Activated naive CD4-positive, alpha-beta T cell treated with anti-CD3 and anti-CD28 coated beads, Interleukin-2, amount 50 U/mL, for 72 hours (primary cell): ENCODE data around the gene ADGRD1. TPM values are rescaled to one million over a fixed set of nuclear protein-coding genes. Genes with fewer than 3 reads are reported as not detected.

ENCODE experiments used
- ATAC-seq, 2 donors: fragments of 150-1000 bp; cut with Tn5 transposase; 2 replicates each; pipeline ENCODE4 v1.10.0; 2021; ENCODE audit warnings: mild to moderate bottlenecking in 2 of 2, moderate library complexity in 2 of 2
- DNase-seq, 2 donors: peaks; one replicate each; pipeline ENCODE4 v3.0.0; 2021 to 2022; ENCODE audit warnings: low spot score in 2 of 2
- H3K27ac Mint-ChIP-seq, 2 donors: one replicate each; pipeline ENCODE4 v1.8.0; 2022; ENCODE audit warnings: mild to moderate bottlenecking in 2 of 2, mixed read lengths in 2 of 2
- H3K36me3 Mint-ChIP-seq, 2 donors: one replicate each; pipeline ENCODE4 v1.8.0; 2022; ENCODE audit warnings: mixed read lengths in 2 of 2
- H3K9me3 Mint-ChIP-seq, 2 donors: one replicate each; pipeline ENCODE4 v1.8.0; 2022; ENCODE audit warnings: mixed read lengths in 2 of 2
- total RNA-seq, 2 donors: library from RNA; stranded (reverse); gene quantifications; one replicate each; pipeline ENCODE4 v1.2.3, GENCODE V29; 2022

The ADGRD1 gene
- total RNA-seq, 2 donors from 2014 or later, result 0.70 TPM; not detected in 1

- Mint-ChIP-seq H3K36me3 (no peaks in the 10 kb centered on the region), H3K27ac (no peak overlapping the region), H3K9me3 (no peaks in the 10 kb centered on the region)
- DNase-seq (no peak), ATAC-seq (no peak)
Measured at GRCh38 chr12:131134523-131135310, 181.0 kb downstream of the ADGRD1 start.

- DNase-seq, result no peak
- Mint-ChIP-seq H3K9me3 (no peaks in the 10 kb centered on the region), H3K36me3 (no peaks in the 10 kb centered on the region), H3K27ac (no peak overlapping the region)
- ATAC-seq, result no peak
Measured at GRCh38 chr12:131135311-131135785, 181.6 kb downstream of the ADGRD1 start.

GRCh38 chr12:131135786-131136538, 182.3 kb downstream of the ADGRD1 start:
- Mint-ChIP-seq H3K27ac (no peak overlapping the region), H3K9me3 (no peaks in the 10 kb centered on the region), H3K36me3 (no peaks in the 10 kb centered on the region)
- DNase-seq (no peak), ATAC-seq (no peak)

GRCh38 chr12:131136539-131136872, 182.8 kb downstream of the ADGRD1 start:
- DNase-seq (no peak), ATAC-seq (no peak)
- H3K27ac Mint-ChIP-seq, result no peak overlapping the region
- H3K9me3 Mint-ChIP-seq, result no peaks in the 10 kb centered on the region
- no peaks in the 10 kb centered on the region for H3K36me3 Mint-ChIP-seq

GRCh38 chr12:131137009-131137835, 183.5 kb downstream of the ADGRD1 start:
- Mint-ChIP-seq H3K27ac (no peak overlapping the region), H3K36me3 (no peaks in the 10 kb centered on the region), H3K9me3 (no peaks in the 10 kb centered on the region)
- no peak for ATAC-seq
- DNase-seq, result no peak

GRCh38 chr12:131137836-131138637, 184.3 kb downstream of the ADGRD1 start:
- ATAC-seq (no peak), DNase-seq (no peak)
- Mint-ChIP-seq H3K27ac (no peak overlapping the region), H3K36me3 (no peaks in the 10 kb centered on the region), H3K9me3 (no peaks in the 10 kb centered on the region)

GRCh38 chr12:131138638-131139362, 185.1 kb downstream of the ADGRD1 start:
- Mint-ChIP-seq H3K27ac (no peak overlapping the region), H3K9me3 (no peaks in the 10 kb centered on the region), H3K36me3 (no peaks in the 10 kb centered on the region)
- DNase-seq (no peak), ATAC-seq (no peak)

- no peak overlapping the region for H3K27ac Mint-ChIP-seq
- no peaks in the 10 kb centered on the region for H3K36me3 Mint-ChIP-seq
- DNase-seq (no peak), ATAC-seq (no peak)
- no peaks in the 10 kb centered on the region for H3K9me3 Mint-ChIP-seq
Measured at GRCh38 chr12:131139363-131140068, 185.8 kb downstream of the ADGRD1 start.

GRCh38 chr12:131140069-131140435, 186.3 kb downstream of the ADGRD1 start:
- DNase-seq (no peak), ATAC-seq (no peak)
- no peaks in the 10 kb centered on the region for H3K36me3 Mint-ChIP-seq
- no peak overlapping the region for H3K27ac Mint-ChIP-seq
- H3K9me3 Mint-ChIP-seq, result no peaks in the 10 kb centered on the region

- Mint-ChIP-seq H3K9me3 (no peaks in the 10 kb centered on the region), H3K36me3 (no peaks in the 10 kb centered on the region), H3K27ac (no peak overlapping the region)
- DNase-seq (no peak), ATAC-seq (no peak)
Measured at GRCh38 chr12:131140697-131141096, 187.0 kb downstream of the ADGRD1 start.

GRCh38 chr12:131141514-131141913, 187.8 kb downstream of the ADGRD1 start:
- DNase-seq, result no peak
- Mint-ChIP-seq H3K9me3 (no peaks in the 10 kb centered on the region), H3K27ac (no peak overlapping the region), H3K36me3 (no peaks in the 10 kb centered on the region)
- no peak for ATAC-seq

GRCh38 chr12:131142891-131143657, 189.4 kb downstream of the ADGRD1 start:
- H3K36me3 Mint-ChIP-seq, result no peaks in the 10 kb centered on the region
- no peak overlapping the region for H3K27ac Mint-ChIP-seq
- ATAC-seq (no peak), DNase-seq (no peak)
- H3K9me3 Mint-ChIP-seq, result no peaks in the 10 kb centered on the region

GRCh38 chr12:131146173-131146675, 192.5 kb downstream of the ADGRD1 start:
- Mint-ChIP-seq H3K36me3 (peaks cover 0 to 7% of the 10 kb centered on the region in 2 donors), H3K27ac (no peak overlapping the region), H3K9me3 (peaks cover 0 to 6% of the 10 kb centered on the region in 2 donors)
- ATAC-seq (no peak), DNase-seq (no peak)

GRCh38 chr12:131147293-131147692, 193.6 kb downstream of the ADGRD1 start:
- Mint-ChIP-seq H3K27ac (no peak overlapping the region), H3K9me3 (peaks cover 0 to 7% of the 10 kb centered on the region in 2 donors), H3K36me3 (peaks cover 0 to 12% of the 10 kb centered on the region in 2 donors)
- DNase-seq (no peak), ATAC-seq (no peak)
